Stimulated activated CD4-positive, alpha-beta T cell treated with anti-CD3 and anti-CD28 coated beads, Interleukin-4, amount 100 ng/mL, for 4 hours (primary cell): ENCODE data around the gene NXPE4.
"Not testable (repeated sequence)": the region's sequence is repeated elsewhere in the genome, so short reads cannot be mapped to it uniquely, and the experiment has no call there.

Source experiments
- DNase-seq, 2 experiments: peaks; one replicate each; pipeline ENCODE4 v3.0.0-alpha.2; 2020

The NXPE4 gene

GRCh38 chr11:114609429-114609828, 13.8 kb upstream of the NXPE4 start:
- DNase-seq = no peak

DNA sequence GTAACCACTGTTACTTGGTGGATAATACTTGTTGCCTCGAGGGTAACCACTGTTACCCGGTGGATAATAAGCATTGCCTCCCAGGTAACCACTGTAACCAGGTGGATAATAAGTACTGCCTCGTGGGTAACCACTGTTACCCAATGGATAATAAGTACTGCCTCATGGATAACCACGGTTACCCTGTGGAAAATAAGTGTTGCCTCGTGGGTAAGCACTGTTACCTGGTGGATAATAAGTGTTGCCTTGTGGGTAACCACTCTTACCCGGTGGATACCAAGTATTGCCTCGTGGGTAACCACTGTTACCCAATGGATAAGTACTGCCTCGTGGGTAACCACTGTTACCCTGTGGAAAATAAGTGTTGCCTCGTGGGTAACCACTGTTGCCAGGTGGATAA, 13.0 kb upstream of the NXPE4 start:
- not testable (repeated sequence) for DNase-seq

- no peak for DNase-seq
These were observed 12.3 kb upstream of the NXPE4 start for GRCh38 chr11:114607753-114608459.

DNA sequence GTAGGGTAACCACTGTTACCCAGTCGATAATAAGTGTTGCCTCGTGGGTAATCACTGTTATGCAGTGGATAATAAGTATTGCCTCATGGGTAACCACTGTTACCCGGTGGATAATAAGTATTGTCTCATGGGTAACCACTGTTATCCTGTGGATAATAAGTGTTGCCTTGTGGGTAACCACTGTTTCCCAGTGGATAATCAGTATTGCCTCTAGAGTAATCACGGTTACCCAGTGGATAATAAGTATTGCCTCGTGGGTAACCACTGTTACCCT, 11.2 kb upstream of the NXPE4 start:
- DNase-seq = not testable (repeated sequence)

DNA sequence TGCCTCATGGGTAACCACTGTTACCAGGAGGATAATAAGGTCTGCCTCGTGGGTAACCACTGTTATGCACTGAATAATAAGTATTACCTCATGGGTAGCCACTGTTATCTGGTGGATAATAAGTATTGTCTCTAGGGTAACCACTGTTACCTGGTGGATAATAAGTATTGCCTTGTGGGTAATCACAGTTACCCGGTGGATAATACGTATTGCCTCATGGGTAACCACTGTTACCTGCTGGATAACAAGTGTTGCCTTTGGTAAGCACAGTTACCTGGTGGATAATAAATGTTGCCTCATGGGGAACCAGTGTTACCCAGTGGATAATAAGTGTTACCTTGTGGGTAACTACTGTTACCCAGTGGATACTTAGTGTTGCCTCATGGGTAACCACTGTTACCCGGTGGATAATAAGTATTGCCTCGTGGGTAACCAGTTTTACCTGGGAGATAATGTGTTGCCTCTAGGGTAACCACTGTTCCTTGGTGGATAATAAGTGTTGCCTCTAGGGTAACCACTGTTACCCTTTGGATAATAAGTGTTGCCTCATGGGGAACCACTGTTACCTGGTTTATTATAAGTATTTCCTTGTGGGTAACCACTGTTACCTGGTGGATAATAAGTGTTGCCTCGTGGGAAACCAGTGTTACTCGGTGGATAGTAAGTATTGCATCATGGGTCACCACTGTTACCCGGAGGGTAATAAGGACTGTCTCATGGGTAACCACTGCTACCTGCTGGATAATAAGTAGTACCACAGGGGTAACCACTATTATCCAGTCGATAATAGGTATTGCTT, 10.6 kb upstream of the NXPE4 start:
- DNase-seq = no peak

DNA sequence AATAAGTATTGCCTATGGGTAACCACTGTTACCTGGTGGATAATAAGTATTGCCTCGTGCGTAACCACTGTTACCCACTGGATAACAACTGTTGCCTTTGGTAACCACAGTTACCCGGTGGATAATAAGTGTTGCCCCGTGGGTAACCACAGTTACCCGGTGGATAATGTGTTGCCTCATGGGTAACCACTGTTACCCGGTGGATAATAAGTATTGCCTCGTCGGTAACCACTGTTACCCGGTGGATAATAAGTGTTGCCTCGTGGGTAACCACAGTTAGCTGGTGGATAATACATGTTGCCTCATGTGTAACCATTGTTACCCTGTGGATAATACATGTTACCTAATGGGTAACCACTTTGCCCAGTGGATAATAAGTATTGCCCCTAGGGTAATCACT, 9.8 kb upstream of the NXPE4 start:
- DNase-seq = no peak

GRCh38 chr11:114604886-114605285, 9.3 kb upstream of the NXPE4 start:
- DNase-seq = no peak

GRCh38 chr11:114604179-114604813, 8.7 kb upstream of the NXPE4 start:
- DNase-seq = no peak

DNA sequence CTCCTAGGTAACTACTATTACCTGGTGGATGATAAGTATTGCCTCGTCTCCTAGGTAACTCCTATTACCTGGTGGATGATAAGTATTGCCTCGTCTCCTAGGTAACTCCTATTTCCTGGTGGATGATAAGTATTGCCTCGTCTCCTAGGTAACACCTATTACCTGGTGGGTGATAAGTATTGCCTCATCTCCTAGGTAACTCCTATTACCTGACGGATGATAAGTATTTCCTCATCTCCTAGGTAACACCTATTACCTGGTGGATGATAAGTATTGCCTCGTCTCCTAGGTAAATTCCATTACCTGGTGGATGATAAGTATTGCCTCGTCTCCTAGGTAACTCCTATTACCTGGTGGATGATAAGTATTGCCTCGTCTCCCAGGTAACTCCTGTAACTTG, 7.6 kb upstream of the NXPE4 start:
- not testable (repeated sequence) for DNase-seq

DNA sequence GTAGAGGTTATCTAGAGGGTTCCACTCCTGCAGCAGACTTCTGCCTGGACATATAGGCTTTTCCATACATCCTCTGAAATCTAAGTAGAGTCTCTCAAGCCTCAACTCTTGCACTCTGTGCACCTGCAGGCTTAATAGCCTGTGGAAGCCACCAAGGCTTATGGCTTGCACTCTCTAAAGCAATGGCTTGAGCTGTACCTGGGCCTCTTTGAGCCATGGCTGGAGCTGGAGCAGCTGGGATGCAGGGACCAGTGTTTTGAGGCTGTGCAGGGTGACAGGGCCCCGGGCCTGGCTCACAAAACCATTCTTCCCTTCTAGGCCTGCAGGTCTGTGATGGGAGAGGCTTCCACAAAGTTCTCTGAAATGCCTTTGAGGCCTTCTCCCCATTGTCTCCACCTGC, 2.9 kb upstream of the NXPE4 start:
- DNase-seq = no peak

DNA sequence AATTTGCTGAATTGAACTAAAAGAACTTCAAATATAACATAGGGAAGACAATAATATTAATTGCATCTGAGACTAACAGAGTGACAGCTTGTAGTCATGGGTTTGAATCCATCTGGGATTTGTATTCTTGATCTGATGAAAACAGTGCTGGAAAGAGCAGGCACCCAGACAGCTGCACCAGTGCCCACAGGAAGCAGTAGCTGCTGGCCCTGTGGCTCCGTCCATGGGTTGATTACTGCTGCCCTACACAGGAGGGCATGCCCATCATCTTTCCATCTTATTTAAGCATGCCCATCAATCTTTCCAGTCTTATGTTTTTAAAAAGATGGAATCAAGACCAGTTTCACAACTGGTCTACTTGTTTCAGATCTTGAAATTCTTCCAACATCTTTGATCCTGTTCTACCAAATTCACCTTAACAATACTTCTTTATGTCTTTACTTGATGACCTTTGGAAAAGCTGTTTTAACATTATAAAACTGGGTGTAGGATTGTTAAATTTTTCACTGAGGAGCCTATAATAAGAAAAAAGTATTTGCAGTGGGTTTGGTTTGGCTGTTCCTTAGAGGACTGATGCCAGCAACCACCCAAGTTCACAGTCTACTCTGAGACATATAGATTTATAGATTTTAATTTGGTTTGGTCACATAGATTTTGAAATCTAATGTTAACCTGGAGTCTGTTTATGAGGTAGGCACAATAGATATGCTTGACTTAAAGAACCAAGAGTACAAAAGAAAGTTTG, 761 bp upstream of the NXPE4 start:
- no peak for DNase-seq

DNA sequence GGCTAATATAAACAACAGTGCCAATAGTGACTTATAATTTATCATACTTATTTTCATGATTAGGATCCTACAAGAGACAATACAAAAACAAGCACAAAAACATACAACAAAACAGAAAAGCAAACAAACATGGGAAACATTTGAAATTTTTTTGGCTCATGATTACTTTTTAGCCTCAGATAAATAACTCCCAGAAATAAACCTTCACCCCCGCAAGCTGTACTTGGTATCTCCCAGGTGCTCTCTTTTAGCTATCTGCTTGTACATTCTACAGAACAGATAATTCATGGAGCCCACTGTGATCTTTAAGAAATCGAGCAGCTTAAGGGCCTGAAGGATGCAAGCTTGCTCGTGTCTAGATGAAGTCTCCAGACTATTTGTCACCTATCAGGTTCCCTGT, 883 bp downstream of the NXPE4 start:
- no peak for DNase-seq

GRCh38 chr11:114587398-114587953, 8.1 kb downstream of the NXPE4 start:
- no peak for DNase-seq

DNA sequence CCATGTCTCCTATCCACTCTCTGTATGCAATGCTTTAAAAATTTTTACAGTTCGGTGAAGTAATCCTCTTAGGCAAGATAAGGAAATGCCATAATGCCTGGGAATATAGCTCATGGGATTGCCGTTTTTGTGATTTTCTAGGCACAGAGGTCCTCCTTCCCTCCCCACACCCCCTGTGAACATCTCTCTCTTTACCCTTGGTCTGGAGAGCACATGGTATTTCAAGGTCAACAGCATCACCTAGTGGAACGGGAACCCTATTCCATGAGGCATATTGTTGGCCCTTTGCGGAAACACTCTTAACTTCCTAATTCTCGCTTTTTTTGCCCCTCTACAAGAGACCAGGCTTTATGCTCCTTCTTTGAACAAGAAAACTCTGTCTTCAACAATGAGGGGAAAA, 8.8 kb downstream of the NXPE4 start:
- no peak for DNase-seq

DNA sequence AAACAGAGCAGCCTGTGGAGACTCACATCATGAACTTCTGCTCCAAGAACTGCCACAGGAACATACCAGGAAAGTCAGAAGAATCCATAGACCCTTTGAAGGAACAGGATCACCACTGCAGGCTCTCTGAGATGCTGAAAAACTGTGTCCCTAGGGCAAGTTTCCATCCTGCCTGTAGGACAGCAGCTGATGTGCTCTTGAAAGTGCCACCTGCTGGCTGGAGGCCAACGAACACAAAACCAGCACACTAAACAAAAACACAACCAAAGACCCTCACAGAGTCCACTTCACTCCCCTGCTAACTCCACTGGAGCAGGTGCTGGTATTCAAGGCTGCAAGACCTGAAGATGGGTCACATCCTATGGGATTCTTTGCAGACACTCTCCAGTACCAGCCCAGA, 23.9 kb downstream of the NXPE4 start:
- no peak for DNase-seq

- DNase-seq = no peak
These were observed 25.8 kb downstream of the NXPE4 start for GRCh38 chr11:114569801-114570200.

- no peak for DNase-seq
These were observed 29.3 kb downstream of the NXPE4 start for GRCh38 chr11:114566276-114566675.

GRCh38 chr11:114564831-114565230, 30.8 kb downstream of the NXPE4 start:
- DNase-seq = no peak

DNA sequence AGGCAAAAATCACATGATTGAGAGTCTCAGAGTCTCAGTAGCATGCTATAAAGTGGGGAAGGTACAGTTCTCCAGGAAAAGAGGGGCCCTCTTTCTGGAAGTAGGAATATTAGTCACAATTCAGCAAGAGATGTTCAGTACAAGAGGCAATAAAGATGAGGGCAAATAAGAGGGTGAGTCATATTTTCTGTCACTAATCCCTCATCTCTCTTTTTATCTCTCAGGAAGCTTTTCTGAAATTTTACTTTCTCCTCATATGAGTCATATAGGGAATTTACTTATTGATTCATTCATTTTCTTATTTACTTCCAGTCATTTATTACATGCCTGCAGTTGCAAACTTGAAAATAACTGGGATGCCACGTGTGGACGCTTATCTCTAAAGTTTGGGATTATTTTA, 32.5 kb downstream of the NXPE4 start:
- DNase-seq = no peak

- no peak for DNase-seq
These were observed 33.2 kb downstream of the NXPE4 start for GRCh38 chr11:114562166-114562916.

- DNase-seq = no peak
These were observed 35.9 kb downstream of the NXPE4 start, which contains the start of gene NXPE1 for GRCh38 chr11:114559425-114560310. TSS of gene NXPE1 (minus strand) at chr11:114559881. CDS start at chr11:114551201, 8,680 bp downstream.
